Esophagus muscularis mucosa (tissue), 3 donors: ENCODE data around the gene RIPPLY2.

Experiments
- POLR2A ChIP-seq: fragments of 450-650 bp; IDR thresholded peaks from one replicate; pipeline ENCODE4 v1.6.1; 2017; ENCODE audit warnings: antibody characterized with exemption, moderate library complexity, mild to moderate bottlenecking, low read depth
- TF ChIP-seq, protein P1 (sequence below), 3 experiments: fragments of 200-600 bp in 2 of 3; fragments of 450-650 bp in 1 of 3; sonication (generic) in 2 of 3; IDR thresholded peaks; one replicate each; pipeline ENCODE4 v1.5.1; 2017 to 2019; ENCODE audit warnings: antibody characterized with exemption in 3 of 3, mild to moderate bottlenecking in 2 of 3, moderate library complexity in 1 of 3

DNA sequence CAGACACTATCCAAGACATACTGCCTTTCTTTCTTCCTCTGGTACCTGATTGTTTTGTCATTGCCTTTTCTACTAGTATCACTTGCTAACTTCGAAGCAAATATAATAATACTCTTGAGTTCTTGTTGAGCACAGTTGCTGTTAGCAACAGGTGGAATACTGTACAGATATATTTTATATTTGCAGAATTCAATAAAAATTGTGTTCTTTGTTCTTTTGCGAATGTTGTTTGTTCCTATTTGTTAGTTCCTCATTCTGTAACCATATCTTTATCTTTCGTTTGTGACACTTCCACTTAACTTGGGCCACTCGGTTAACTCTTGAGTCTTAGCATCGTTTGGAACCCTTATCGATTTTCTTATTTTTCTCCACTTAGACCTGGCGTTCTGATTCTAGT lies 7.2 kb downstream of the RIPPLY2 start:
- TF ChIP-seq, protein P1, sequence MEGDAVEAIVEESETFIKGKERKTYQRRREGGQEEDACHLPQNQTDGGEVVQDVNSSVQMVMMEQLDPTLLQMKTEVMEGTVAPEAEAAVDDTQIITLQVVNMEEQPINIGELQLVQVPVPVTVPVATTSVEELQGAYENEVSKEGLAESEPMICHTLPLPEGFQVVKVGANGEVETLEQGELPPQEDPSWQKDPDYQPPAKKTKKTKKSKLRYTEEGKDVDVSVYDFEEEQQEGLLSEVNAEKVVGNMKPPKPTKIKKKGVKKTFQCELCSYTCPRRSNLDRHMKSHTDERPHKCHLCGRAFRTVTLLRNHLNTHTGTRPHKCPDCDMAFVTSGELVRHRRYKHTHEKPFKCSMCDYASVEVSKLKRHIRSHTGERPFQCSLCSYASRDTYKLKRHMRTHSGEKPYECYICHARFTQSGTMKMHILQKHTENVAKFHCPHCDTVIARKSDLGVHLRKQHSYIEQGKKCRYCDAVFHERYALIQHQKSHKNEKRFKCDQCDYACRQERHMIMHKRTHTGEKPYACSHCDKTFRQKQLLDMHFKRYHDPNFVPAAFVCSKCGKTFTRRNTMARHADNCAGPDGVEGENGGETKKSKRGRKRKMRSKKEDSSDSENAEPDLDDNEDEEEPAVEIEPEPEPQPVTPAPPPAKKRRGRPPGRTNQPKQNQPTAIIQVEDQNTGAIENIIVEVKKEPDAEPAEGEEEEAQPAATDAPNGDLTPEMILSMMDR (IDR thresholded peaks at IDR 0.05) = no peak
- TF ChIP-seq POLR2A = no peak
